HepG2 (cell line): ENCODE measurements around the gene SCGB1D4. TPM values are rescaled to one million over a fixed set of nuclear protein-coding genes. Genes with fewer than 3 reads are reported as not detected.

ENCODE experiments used
- AGO1 ChIP-seq: fragments of 200-400 bp; formaldehyde crosslinking; IDR thresholded peaks from 2 replicates; pipeline ENCODE4 v1.6.1; 2017; ENCODE audit warnings: mild to moderate bottlenecking, low read depth, low read length, moderate library complexity; ENCODE audit not compliant: poor library complexity, severe bottlenecking
- ATF1 ChIP-seq: IDR thresholded peaks from 2 replicates; pipeline ENCODE4 v1.6.1; 2016; ENCODE audit warnings: mild to moderate bottlenecking, control low read depth
- CCDC6 ChIP-seq: sonication (generic); formaldehyde crosslinking; IDR thresholded peaks from 2 replicates; pipeline ENCODE4 v1.8.1; 2022; ENCODE audit warnings: mild to moderate bottlenecking, missing genetic modification reagents, moderate library complexity
- CREM ChIP-seq, 2 experiments: sonication (generic) in 1 of 2; formaldehyde crosslinking in 1 of 2; IDR thresholded peaks; 2 replicates each; pipeline versions ENCODE4 v1.4.0 to v1.6.1; 2016 to 2020; ENCODE audit warnings: antibody characterized with exemption in 1 of 2, mild to moderate bottlenecking in 1 of 2, missing genetic modification reagents in 1 of 2
- EP300 ChIP-seq, 3 experiments: sonication (generic) in 1 of 3; formaldehyde crosslinking in 1 of 3; IDR thresholded peaks; 2 replicates each; pipeline versions ENCODE4 v1.5.1 to v1.6.1; 2011 to 2020; ENCODE audit warnings: low read depth in 2 of 3, low read length in 2 of 3, borderline replicate concordance in 1 of 3, improper control_type of control experiment in 1 of 3, mild to moderate bottlenecking in 1 of 3, missing genetic modification reagents in 1 of 3, moderate library complexity in 1 of 3
- ERF ChIP-seq: IDR thresholded peaks from 2 replicates; pipeline ENCODE4 v1.6.1; 2018; ENCODE audit warnings: missing biosample characterization, missing genetic modification reagents
- HDAC6 ChIP-seq: fragments of 200-600 bp; sonication (generic); IDR thresholded peaks from 2 replicates; pipeline ENCODE4 v1.7.0; 2017; ENCODE audit warnings: mild to moderate bottlenecking, antibody characterized with exemption, low read length, low read depth
- IRF2 ChIP-seq: IDR thresholded peaks from 2 replicates; pipeline ENCODE4 v1.6.1; 2018; ENCODE audit warnings: missing genetic modification reagents, missing compliant biosample characterization
- KDM1A ChIP-seq: IDR thresholded peaks from 2 replicates; pipeline ENCODE4 v1.6.1; 2016; ENCODE audit warnings: missing compliant biosample characterization
- MBD4 ChIP-seq: IDR thresholded peaks from 2 replicates; pipeline ENCODE4 v1.6.1; 2012; ENCODE audit warnings: low read length, inconsistent platforms, borderline replicate concordance
- NCOR1 ChIP-seq: fragments of 200-600 bp; sonication (generic); IDR thresholded peaks from 2 replicates; pipeline ENCODE4 v1.7.0; 2017; ENCODE audit warnings: antibody characterized with exemption, low read length, borderline replicate concordance
- RXRA ChIP-seq: sonication (generic); formaldehyde crosslinking; IDR thresholded peaks from 2 replicates; pipeline ENCODE4 v1.5.1; 2020; ENCODE audit warnings: missing genetic modification reagents
- SKIL ChIP-seq: sonication (generic); formaldehyde crosslinking; IDR thresholded peaks from 2 replicates; pipeline ENCODE4 v1.8.0; 2022; ENCODE audit warnings: missing genetic modification reagents, mild to moderate bottlenecking, moderate library complexity, borderline replicate concordance
- ZNF280D ChIP-seq: sonication (generic); formaldehyde crosslinking; IDR thresholded peaks from 2 replicates; pipeline ENCODE4 v1.5.1; 2020; ENCODE audit warnings: mild to moderate bottlenecking, missing genetic modification reagents
- ZNF800 ChIP-seq: sonication (generic); formaldehyde crosslinking; IDR thresholded peaks from 2 replicates; pipeline ENCODE4 v1.4.0; 2020; ENCODE audit warnings: missing genetic modification reagents
- ZNF878 ChIP-seq: sonication (generic); formaldehyde crosslinking; IDR thresholded peaks from 2 replicates; pipeline ENCODE4 v1.8.1; 2023; ENCODE audit warnings: mild to moderate bottlenecking, missing genetic modification reagents, moderate library complexity
- polyA plus RNA-seq, 8 experiments: library from polyadenylated mRNA; depleted of rRNA in 3 of 8; stranded (reverse) in 7 of 8; unstranded in 1 of 8; fragments of >200 nt; fragmentation: Illumina TruSeq in 4 of 8; extraction: Trizol in 4 of 8; gene quantifications; 2 replicates each; pipeline versions ENCODE4 v1.2.1 to v1.2.3, GENCODE V29; 2011 to 2016; ENCODE audit warnings: low read depth in 4 of 8, missing spikeins in 1 of 8, mixed read lengths in 1 of 8; ENCODE audit not compliant: insufficient read depth in 1 of 8
- total RNA-seq, 5 experiments: library from RNA; depleted of rRNA; stranded (reverse); fragments of >200 nt; fragmentation: Illumina TruSeq; extraction: Trizol; gene quantifications; 2 replicates each; pipeline ENCODE4 v1.2.3, GENCODE V29; 2016; ENCODE audit warnings: low read depth in 1 of 5
- TF ChIP-seq, protein P1 (sequence below): sonication (generic); formaldehyde crosslinking; IDR thresholded peaks from 2 replicates; pipeline ENCODE4 v1.4.0; 2020; ENCODE audit warnings: missing genetic modification reagents, borderline replicate concordance

SCGB1D4 gene
- total and polyA plus RNA-seq, 2 of the 13 experiments (the other 11 are each of a cell fraction or from before 2014, with no cell fraction given), result not detected

DNA sequence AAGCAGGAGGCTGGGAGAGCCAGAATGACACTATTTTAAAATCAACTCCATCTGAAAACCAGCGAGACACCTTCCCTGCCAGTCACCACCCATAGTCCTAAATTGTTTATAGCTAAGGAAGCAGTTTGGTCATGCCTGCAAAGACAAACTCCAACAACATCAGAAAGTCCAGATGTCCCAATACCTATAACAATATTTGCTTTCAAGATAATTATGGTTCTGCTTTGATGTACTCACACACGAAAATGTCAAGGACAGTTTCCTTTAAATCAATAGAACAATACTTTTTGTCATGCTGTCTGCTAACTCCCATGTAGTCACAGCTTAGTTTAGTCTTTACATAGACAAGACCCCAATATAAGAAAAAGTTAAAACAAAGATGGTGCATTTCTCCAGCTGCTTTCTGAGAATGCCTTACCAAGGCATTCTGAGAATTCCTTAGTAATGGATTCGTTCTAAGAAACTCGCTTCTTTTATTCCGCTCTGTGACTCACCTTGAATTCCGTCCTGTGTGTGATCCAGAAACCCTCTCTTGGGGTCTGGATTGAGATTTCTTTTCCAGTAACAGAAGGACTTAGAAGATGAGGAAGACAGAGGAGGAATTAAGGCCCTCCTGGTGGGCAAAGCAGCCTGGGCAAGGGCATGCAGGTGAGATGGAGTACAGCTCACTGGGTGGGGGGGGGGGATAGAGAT is 38.5 kb downstream of the SCGB1D4 start (continued):
- peak; percentile 41; the same call in 1 of the 2 replicates for TF ChIP-seq ZNF800 (CRISPR knock-in tag)
- TF ChIP-seq ZNF280D (CRISPR knock-in tag), result peak; percentile 75; the same call in 1 of the 2 replicates
- TF ChIP-seq AGO1, result no peak
- peak; percentile 91 for TF ChIP-seq MBD4
- TF ChIP-seq EP300 (IDR thresholded peaks at IDR 0.05; ENCODE audit: low read depth in 2 of 2, low read length in 2 of 2), result peak; percentile 93 to 98
- TF ChIP-seq EP300 (CRISPR knock-in tag; IDR thresholded peaks at IDR 0.05; ENCODE audit: borderline replicate concordance), result peak; percentile 94
- peak; percentile 44; the same call in 1 of the 2 replicates for TF ChIP-seq RXRA (CRISPR knock-in tag)
- peak; percentile 55; the same call in 1 of the 2 replicates for TF ChIP-seq ERF
- peak; percentile 95 for TF ChIP-seq NCOR1
- TF ChIP-seq CCDC6 (CRISPR knock-in tag), result 0 out of 2 replicates have a peak, but pooled peaks have one; percentile 40
- TF ChIP-seq ATF1, result peak; percentile 77
- TF ChIP-seq, protein P1, sequence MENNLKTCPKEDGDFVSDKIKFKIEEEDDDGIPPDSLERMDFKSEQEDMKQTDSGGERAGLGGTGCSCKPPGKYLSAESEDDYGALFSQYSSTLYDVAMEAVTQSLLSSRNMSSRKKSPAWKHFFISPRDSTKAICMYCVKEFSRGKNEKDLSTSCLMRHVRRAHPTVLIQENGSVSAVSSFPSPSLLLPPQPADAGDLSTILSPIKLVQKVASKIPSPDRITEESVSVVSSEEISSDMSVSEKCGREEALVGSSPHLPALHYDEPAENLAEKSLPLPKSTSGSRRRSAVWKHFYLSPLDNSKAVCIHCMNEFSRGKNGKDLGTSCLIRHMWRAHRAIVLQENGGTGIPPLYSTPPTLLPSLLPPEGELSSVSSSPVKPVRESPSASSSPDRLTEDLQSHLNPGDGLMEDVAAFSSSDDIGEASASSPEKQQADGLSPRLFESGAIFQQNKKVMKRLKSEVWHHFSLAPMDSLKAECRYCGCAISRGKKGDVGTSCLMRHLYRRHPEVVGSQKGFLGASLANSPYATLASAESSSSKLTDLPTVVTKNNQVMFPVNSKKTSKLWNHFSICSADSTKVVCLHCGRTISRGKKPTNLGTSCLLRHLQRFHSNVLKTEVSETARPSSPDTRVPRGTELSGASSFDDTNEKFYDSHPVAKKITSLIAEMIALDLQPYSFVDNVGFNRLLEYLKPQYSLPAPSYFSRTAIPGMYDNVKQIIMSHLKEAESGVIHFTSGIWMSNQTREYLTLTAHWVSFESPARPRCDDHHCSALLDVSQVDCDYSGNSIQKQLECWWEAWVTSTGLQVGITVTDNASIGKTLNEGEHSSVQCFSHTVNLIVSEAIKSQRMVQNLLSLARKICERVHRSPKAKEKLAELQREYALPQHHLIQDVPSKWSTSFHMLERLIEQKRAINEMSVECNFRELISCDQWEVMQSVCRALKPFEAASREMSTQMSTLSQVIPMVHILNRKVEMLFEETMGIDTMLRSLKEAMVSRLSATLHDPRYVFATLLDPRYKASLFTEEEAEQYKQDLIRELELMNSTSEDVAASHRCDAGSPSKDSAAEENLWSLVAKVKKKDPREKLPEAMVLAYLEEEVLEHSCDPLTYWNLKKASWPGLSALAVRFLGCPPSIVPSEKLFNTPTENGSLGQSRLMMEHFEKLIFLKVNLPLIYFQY (CRISPR knock-in tag), result peak; percentile 45; the same call in 1 of the 2 replicates
- TF ChIP-seq SKIL (CRISPR knock-in tag), result peak; percentile 80
- peak; percentile 89 for TF ChIP-seq CREM (IDR thresholded peaks at IDR 0.05)
- no peak for TF ChIP-seq CREM (CRISPR knock-in tag; IDR thresholded peaks at IDR 0.05)
- peak; percentile 83 for TF ChIP-seq IRF2
- peak; percentile 80; the same call in 1 of the 2 replicates for TF ChIP-seq ZNF878 (CRISPR knock-in tag)
- no peak for TF ChIP-seq HDAC6
- TF ChIP-seq KDM1A (CRISPR knock-in tag), result no peak
